Measurements from ENCODE around the gene AKT1S1.
"Not testable (repeated sequence)": the region's sequence is repeated elsewhere in the genome, so short reads cannot be mapped to it uniquely, and the experiment has no call there.

AKT1S1 gene

GRCh38 chr19:49877020-49877878 is at the start of gene AKT1S1, which contains the start of gene TBC1D17:
TSS of gene AKT1S1 (minus strand) at chr19:49877355. CDS start at chr19:49873295, 4,060 bp downstream.
TSS of gene TBC1D17 (plus strand) at chr19:49877702. CDS start at chr19:49877724, 22 bp downstream.
- DNase-seq (ENCODE audit: low spot score) = peak; percentile 100

GRCh38 chr19:49926515-49926914 is 49.4 kb upstream of the AKT1S1 start:
- DNase-seq (ENCODE audit: low spot score) = no peak

GRCh38 chr19:49925486-49925885 is 48.3 kb upstream of the AKT1S1 start:
- DNase-seq (ENCODE audit: low spot score) = no peak

- not testable (repeated sequence) for DNase-seq (ENCODE audit: low spot score)
Measured at GRCh38 chr19:49924881-49925210, 47.7 kb upstream of the AKT1S1 start.

- no peak for DNase-seq (ENCODE audit: low spot score)
Measured at GRCh38 chr19:49924004-49924880, 47.1 kb upstream of the AKT1S1 start.

GRCh38 chr19:49923055-49924003 is 46.2 kb upstream of the AKT1S1 start:
- DNase-seq (ENCODE audit: low spot score) = no peak

- DNase-seq (ENCODE audit: low spot score) = no peak
Measured at GRCh38 chr19:49921871-49922795, 45.0 kb upstream of the AKT1S1 start.

- no peak for DNase-seq (ENCODE audit: low spot score)
Measured at GRCh38 chr19:49920624-49921363, 43.6 kb upstream of the AKT1S1 start.

- DNase-seq (ENCODE audit: low spot score) = no peak
Measured at GRCh38 chr19:49918089-49918488, 40.9 kb upstream of the AKT1S1 start.

GRCh38 chr19:49916839-49917733 is 39.9 kb upstream of the AKT1S1 start:
- DNase-seq (ENCODE audit: low spot score) = no peak

GRCh38 chr19:49915271-49915670 is 38.1 kb upstream of the AKT1S1 start:
- DNase-seq (ENCODE audit: low spot score) = no peak

GRCh38 chr19:49913720-49914119 is 36.6 kb upstream of the AKT1S1 start:
- no peak for DNase-seq (ENCODE audit: low spot score)

GRCh38 chr19:49912965-49913685 is 36.0 kb upstream of the AKT1S1 start:
- no peak for DNase-seq (ENCODE audit: low spot score)

- no peak for DNase-seq (ENCODE audit: low spot score)
Measured at GRCh38 chr19:49911381-49912145, 34.4 kb upstream of the AKT1S1 start.

- DNase-seq (ENCODE audit: low spot score) = no peak
Measured at GRCh38 chr19:49910179-49910578, 33.0 kb upstream of the AKT1S1 start.

GRCh38 chr19:49908480-49909420 is 31.6 kb upstream of the AKT1S1 start:
- no peak for DNase-seq (ENCODE audit: low spot score)

Data from LoVo (cell line).